Measurements from ENCODE around the gene HSF2BP.
"Not testable (repeated sequence)": the region's sequence is repeated elsewhere in the genome, so short reads cannot be mapped to it uniquely, and the experiment has no call there.

The HSF2BP gene

DNA sequence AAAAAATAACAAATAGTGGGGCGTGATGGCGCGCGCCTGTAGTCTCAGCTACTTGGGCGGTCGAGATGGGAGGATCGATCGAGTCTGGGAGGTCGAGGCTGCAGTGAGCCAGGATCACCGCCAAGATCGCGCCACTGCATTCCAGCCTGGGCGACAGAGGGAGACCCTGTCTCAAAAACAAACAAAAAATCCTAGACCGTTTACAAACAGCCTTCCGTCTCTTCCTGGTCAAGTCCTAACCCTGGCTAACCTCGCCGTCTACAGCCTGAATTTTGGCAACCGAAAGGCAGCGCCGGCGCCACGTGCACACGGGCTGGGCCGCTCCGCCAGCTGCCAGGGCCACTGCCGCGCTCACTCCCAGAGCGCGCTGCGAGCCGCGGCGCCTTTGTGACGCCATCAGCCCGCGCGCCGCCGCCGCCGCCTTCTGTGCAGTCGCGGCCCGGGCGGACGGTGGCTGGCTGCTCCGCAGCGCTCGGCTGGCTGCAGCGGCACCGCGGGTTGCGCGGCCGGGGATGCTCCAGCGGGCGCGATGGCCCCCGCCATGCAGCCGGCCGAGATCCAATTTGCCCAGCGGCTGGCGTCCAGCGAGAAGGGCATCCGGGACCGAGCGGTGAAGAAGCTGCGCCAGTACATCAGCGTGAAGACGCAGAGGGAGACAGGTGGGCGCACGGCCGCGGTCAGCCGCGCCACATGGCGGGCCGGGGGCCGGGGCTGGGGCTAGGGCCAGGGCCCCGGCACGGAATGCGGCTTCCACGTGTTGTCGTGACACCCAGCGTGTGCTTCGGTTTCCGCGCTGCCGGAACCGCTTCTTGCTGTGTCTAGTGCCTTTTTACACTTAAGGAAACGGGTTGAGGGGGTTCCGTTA, at the start of gene HSF2BP, which contains the start of gene RRP1B:
Gene HSF2BP, minus strand, starts transcription at position 353 of the 865 bp plus-strand sequence. CDS start 1,392 bp downstream, outside the sequence.
Gene RRP1B, plus strand, starts transcription at position 425 of the 865 bp plus-strand sequence. Its CDS starts 105 bp downstream, at position 530.
- peak; percentile 73 to 80 for DNase-seq

GRCh38 chr21:43708745-43709381, 49.6 kb upstream of the HSF2BP start:
- DNase-seq, result no peak

GRCh38 chr21:43707462-43707861, 48.2 kb upstream of the HSF2BP start:
- DNase-seq, result no peak

DNA sequence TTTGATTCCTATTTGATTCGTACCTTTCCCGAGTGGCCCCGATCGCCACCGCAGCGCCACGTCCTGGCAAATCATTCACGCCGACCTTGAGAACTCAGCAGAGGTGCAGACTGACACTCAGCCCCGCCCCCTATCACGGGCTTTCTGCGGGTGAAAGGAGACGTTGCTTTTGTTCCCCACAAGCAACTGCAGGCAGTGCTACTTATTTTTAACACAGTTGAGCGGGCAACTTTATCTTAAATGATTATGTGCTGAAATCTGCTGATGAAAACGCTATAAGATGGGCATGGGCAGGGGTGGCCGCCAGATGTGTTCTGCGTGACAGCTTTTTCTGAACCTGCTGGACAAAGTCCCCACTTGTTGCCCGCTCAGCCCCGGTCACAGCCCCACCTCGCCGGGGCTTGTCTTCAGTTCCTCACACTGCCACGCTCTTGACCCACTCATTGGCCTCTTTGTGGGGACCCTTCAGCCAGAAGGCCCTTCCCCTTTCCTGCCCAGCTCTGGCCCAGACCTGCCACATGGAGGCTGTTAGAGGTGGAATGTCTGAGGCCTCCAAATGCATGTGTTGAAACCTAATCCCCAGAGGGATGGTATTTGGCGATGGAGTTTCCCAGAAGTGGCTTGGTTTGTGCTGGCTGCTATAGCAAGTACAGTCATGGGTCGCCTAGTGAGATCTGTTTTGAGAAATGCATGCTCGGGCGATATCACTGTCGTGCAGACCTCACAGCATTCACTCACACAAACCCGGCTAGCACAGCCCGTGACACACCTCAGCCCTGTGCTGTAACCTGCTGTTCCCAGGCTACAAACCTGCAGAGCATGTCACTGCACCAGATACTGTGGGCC, 44.0 kb upstream of the HSF2BP start:
- no peak for DNase-seq

GRCh38 chr21:43702785-43703034, 43.4 kb upstream of the HSF2BP start:
- DNase-seq, result no peak

DNA sequence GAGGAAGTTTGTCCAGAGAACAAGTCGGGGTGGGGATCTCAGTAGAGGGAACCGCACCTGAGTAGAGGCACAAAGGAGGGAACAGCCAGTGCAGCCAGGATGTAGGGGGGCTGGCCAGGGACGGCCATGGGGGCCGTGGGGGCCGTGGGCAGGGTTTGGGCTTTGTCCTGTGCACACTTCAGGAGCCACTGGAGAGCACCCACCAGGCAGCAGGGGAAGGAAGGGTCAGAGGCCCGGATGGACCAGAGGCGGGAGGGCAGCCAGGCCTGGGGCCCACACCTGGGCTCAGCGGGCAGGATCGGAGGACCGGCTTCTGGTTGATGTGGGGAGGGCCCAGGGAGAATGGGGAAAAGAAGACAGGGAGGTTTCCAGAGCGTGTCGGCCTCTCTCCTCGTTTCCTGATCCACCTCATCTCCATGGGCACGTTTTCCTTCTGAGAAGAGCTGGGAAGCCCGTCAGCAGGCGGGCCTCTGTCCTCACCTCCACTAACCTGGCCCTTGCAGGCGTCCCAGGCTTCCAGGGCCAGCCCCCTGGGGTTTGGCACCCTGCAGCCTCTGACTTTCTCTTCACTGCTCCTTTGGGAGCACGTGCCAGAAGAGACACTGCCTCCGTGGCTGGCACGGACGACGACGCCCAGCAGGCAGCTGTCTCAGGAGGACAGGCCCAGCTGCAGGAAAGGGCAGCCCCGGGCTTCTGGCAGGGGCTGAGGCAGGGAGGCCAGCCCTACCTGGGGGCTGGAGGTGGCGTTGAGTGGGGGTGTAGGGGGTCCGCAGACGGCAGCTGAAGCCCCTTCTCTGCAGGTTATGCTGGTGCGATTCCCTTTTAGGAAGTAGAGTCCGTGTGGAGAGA, 42.9 kb upstream of the HSF2BP start:
- DNase-seq, result no peak

DNA sequence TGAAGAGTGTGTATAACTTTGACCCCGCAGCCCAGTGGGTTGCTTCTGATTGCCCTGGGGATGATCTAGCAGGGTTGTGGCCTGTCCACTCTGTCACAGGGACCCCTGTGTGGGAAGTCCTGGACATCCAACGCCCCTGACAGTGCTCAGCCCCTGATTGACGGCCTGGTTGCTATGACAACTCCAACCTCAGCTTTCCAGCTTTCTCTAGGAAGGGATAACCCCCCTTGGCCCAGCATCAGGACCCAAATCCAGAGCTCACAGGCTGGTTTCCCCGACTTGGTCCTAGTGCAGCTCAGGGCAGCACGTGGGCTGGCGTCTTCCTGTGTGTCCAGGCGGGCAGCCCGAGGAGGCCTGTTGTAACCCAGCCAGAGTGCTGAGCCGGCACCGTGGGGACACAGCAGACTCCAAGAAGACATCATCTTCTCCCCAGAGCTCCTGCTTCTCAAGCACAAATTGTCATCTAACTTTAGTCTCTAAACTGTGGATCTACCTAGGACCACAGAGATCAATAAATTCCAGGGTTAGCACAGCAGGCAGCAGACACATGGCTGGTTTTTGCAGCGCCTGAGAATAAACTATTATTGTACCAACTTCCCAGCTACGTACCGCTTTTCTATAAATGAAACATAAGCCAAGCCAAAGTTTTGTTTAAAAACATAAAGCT, 40.8 kb upstream of the HSF2BP start:
- no peak for DNase-seq

GRCh38 chr21:43699492-43699777, 40.1 kb upstream of the HSF2BP start:
- not testable (repeated sequence) for DNase-seq

DNA sequence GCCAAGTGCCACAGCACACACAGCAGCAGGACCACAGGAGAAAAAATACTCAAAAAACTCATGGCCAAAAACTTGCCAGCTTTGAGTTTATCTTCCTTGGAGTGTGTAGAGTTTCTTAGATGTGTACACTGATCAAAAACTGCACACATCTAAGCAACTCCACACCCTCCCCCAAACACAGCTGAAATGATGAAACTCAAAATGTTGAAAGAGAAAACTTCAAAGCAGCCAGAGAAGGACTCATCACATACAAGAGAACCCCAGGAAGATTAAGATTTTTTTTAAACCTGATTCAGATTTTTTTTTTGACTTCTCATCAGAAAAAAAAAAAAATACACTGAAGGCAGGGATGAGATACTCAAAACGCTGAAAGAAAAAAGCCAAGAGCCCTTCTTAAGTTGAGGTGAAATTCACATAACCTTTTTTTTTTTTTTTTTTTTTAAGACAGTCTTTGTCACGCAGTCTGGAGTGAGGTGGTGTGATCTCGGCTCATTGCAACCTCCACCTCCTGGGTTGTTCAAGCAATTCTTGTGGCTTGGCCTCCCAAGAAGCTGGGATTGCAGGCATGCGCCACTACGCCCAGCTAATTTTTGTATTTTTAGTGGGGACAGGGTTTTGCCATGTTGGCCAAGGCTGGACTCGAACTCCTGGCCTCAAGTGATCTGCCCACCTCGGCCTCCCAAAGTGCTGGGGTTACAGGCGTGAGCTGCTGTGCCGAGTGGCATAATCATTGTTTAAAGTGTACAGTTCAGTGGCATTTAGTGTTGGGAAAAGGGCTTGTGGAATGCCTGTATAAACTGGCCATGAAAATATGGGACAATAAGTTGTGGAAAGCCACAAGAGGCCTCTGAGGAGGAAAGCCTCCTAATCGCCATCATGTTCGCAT, 38.7 kb upstream of the HSF2BP start:
- DNase-seq, result no peak

GRCh38 chr21:43696214-43696613, 36.9 kb upstream of the HSF2BP start:
- no peak for DNase-seq

- DNase-seq, result no peak
Observed at GRCh38 chr21:43694437-43695079, 35.3 kb upstream of the HSF2BP start.

- DNase-seq, result no peak
Observed at GRCh38 chr21:43693981-43694380, 34.7 kb upstream of the HSF2BP start.

GRCh38 chr21:43692949-43693348, 33.7 kb upstream of the HSF2BP start:
- DNase-seq, result no peak

DNA sequence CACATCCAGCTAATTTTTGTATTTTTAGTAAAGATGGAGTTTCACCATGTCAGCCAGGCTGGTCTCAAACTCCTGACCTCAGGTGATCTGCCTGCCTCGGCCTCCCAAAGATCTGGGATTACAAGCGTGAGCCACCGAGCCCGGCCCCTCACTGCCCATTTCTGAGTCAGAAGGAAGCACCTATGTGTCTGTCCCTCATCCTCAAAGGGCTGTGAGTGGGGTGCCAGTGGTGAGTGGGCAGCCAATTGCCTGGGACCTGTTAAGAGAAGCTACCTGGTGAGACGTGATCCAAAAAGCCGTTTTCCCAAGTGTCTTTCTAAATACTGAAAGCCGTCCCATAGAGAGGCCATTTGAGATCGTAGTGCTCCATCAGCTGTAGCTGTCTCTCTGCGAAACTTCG, 32.5 kb upstream of the HSF2BP start:
- DNase-seq, result no peak

- DNase-seq, result no peak
Observed at GRCh38 chr21:43691086-43691795, 32.0 kb upstream of the HSF2BP start.

DNA sequence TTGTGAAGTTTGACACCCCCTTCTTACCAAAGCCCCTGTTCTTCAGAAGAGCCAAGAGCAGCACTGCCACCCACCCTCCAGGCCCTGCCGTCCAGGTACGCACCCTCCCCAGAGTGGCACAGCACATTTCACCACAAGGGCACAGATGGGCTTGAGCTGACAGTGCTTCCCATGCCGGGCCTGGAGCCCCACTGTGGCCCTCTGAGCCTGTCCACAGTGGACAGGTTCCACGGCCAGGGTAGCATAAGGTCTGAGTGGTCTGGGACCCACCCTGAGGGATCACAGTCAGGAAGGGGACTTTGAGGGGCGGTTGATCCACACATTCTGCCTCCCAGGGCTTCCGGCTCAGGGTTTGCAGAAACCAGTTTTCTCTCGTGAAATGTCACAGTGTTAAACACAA, 31.1 kb upstream of the HSF2BP start:
- no peak for DNase-seq

- no peak for DNase-seq
Observed at GRCh38 chr21:43689556-43690337, 30.5 kb upstream of the HSF2BP start.

- DNase-seq, result no peak
Observed at GRCh38 chr21:43688906-43689305, 29.6 kb upstream of the HSF2BP start.

Measured in stimulated activated CD4-positive, alpha-beta T cell treated with anti-CD3 and anti-CD28 coated beads, Interleukin-2, amount 100 ng/mL, for 48 hours (primary cell).